Stimulated activated naive CD4-positive, alpha-beta T cell treated with Interleukin-2 at 50 U/mL for 16 hours (primary cell): ENCODE data around the gene NT5M.

ENCODE experiments used
- DNase-seq: peaks from one replicate; lab custom pipeline; 2025; lab: John Stamatoyannopoulos, UW

Gene NT5M

DNA sequence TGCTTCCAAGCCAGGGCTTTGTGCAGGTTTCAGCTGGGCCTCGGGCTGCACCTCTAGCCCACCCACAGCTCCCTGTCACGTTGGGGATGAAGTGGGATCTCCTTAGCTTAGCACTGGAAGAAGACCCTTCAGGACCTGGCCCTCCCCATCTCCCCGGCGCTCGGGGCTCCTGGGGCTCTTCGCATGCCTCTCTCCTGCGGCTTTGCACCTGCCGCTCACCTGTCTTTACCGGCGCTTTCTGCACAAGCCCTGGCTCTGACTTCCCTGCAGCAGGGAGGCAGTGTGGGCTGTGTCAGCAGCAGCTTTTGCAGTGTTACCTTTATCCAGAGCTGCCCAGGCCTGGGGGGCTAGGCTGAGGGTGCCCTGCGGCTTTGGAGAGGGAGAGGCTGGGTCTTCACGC, 52.3 kb downstream of the NT5M start:
- DNase-seq, result no peak

DNA sequence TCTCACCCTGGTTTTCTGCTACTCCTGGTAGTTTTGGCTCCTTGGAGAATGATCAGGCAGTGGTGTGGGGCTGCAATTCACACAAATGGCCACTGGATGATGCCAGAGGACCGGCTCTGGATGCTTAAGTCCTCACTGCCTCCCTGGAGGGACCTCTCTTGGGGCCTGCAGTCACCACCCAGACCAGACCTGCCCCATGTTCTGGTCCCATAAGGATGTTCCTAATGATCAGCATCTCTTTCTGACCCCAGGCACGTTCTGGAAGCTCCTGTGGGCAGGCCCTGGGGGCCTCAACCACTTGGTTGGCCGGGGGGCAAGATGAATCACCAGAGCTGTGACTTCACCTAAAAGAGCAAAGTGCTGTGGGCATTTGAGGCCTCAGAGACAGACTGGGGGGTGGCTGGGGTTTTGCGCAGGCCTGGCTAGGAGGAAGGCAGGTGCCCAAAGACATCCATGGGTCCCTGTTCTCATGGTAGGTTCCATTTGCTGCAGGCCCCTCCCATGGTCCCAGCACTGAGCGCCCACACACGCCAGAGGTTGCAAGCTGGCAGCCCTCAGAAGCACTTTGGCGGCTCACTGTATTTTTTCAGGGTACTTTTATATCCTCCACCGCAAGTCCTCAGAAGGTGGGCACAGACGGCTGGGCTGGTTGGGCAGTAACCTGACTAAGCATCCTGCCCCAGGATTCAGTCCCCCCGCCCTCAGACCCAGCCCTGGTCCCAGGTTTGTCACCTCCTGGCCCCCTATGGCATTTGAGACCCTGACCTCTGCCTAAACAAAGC, 53.2 kb downstream of the NT5M start:
- DNase-seq, result peak; percentile 43

DNA sequence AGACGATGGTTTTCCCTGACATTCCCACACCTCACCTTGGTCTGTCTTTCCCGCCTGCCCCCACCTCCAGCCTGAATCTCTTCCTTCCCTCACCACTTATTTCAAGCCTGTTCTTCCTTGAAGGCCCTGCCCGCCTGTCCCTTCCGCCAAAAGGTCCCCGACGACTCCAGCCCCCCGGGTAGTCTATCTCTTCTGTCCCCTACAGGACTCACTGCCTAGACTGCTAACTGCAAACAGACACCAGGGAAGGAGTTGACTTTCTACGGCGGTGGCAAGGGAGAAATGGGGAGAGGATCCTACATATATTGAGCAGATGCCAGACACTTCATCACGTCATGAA, 53.7 kb downstream of the NT5M start:
- DNase-seq, result no peak

DNA sequence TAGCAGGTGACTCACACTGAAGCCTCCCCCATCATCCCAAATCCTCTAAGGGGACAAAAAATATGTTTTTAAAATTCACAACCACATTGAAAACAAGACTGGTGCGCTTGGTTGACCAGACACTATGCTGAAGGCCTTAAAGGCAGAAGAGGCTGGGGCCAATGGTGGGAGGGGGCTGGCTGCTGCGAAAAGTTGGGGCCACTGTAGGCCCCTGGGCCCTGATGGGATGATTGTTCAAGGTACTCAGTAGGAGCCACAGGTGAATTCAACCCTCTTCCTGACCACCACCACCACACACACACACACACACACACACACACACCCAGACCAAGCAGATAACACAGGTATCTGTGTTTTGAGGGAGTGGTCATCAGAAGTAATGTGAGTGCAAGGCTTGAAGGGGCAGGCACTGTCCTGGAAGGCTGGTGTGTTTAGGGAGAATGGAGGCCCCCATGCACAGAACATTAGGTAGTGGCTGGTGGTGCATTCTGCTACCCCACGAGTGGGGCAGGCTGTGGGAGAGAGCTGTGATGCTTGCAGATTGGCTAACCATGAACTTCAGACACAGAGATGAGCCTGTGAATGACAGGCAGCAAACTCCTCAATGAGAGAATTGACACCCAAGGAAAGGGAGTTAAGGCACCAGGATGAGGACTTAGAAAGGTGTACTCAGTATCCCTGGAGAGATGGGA, 55.0 kb downstream of the NT5M start:
- DNase-seq, result no peak

DNA sequence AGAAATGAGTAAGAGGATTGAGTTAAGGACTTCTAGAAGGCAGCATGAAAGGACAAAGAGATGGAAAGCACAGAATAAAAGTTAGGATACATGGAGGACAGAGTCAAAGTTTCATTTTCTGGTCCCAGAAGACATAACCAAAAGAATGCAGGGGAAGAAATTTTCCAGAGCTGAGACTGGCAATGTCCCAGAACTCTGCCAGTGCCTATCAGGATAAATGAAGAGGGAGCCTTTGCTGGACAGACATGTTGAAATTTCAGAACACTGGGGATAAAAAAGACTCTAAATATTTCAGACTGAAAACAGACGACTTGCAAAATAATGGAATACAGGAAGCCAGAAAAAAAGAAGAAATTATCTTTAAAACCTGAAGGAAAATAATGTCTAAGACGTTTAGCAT, 55.7 kb downstream of the NT5M start:
- DNase-seq, result no peak

DNA sequence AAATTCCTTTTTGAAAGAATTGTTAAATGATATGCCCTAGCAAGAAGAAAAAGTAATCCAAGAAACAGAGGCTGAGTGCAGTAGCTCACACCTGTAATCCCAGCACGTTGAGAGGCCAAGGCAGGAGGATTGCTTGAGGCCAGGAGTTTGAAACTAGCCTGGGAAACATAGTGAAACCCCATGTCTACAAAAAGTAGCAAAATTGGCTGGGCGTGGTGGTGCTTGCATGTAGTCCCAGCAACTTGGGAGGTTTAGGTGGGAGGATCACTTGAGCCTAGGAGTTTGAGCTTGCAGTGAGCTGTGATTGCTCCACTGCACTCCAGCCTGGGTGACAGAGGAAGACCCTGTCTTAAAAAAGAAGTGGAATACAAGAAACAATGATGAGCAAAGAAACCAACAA, 56.1 kb downstream of the NT5M start:
- no peak for DNase-seq

DNA sequence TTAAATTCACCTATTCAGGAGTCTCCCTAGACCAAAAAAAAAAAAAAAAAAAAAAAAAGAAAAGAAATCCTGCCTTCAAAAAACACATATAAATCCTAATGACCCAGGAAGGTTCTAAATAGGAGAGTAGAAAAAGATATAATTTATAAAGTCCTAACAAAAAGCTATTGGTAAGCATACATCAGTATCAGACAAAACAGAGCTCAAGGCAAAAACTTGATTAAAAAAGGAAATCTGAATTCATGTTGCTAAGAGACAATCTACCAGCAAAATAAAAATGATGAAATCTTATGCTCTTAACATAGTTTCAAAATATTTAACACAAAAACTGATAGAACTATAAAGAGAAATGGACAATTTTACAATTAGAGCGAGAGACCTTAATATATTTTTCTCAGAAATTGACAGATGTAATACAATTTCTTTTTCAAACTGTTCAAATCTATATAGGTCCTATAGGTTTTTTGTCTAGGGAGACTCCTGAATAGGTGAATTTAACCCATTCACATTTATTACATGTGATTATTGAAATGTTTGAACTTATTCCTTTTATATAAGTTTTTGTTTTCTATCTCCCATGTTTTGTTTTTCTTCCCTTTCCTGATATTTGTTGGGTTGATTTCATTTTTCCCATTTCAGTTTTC, 57.0 kb downstream of the NT5M start:
- no peak for DNase-seq

DNA sequence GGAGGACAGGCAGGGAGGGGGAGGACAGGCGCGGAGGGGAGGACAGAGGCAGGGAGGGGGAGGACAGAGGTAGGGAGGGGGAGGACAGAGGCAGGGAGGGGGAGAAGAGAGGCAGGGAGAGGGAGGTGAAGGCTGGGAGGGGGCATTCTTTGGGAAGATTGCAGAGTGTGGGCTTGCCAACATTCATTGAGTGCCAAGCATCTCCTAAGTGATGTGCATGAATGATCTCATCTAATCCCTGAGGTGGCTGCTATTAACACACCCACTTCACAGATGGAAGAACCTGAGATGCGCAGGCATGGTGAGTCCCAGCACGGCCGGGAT, 58.3 kb downstream of the NT5M start:
- no peak for DNase-seq

DNA sequence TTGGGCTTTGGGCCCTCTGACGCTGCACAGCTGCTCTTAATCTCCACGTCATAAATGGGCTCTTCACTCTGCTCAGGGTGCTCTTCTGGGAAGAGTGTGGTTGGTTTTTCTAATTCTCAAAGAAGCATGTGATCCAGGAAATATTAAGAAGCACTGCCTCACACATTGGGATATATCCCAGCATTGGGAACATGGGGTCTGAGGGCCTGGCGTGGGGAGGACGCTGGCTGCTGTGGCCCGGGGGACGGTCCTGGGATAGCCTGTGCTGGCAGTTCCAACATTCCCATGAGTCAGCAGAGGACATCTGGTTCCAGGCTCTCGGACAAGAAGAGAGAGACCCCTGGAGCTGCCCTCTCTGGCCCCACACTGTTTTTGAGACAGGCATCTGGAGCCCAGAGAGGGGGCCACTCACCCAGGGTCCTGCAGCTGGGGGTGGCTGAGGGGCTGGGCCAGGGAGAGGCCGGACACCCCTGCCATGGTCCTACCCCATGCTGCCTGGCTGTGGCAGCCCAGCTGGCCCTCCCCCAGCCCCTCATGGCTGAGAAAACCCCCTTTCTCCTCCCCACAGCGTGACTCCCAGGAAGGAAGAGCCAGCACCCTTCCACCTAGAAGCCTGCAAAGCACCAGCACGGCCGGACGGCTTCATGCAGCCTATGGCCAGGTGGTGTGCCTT, 58.8 kb downstream of the NT5M start:
- DNase-seq, result no peak

DNA sequence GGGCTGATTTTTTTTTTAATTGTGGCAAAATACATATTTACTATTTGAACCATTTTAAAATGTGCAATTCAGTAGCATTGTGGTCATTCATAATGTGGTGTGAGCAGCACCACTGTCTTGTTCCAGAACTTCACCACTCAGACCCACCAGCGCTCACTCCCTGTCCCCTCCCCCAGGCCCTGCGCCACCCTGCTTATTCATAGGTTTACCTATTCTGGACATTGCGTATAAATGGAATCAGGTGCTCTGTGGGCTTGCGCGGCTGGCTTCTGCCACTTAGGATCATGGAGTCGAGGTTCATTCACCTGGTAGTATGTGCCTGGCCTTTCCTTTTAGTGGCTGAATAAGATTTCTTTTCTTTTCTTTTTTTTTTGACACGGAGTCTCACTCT, 59.4 kb downstream of the NT5M start:
- no peak for DNase-seq

DNA sequence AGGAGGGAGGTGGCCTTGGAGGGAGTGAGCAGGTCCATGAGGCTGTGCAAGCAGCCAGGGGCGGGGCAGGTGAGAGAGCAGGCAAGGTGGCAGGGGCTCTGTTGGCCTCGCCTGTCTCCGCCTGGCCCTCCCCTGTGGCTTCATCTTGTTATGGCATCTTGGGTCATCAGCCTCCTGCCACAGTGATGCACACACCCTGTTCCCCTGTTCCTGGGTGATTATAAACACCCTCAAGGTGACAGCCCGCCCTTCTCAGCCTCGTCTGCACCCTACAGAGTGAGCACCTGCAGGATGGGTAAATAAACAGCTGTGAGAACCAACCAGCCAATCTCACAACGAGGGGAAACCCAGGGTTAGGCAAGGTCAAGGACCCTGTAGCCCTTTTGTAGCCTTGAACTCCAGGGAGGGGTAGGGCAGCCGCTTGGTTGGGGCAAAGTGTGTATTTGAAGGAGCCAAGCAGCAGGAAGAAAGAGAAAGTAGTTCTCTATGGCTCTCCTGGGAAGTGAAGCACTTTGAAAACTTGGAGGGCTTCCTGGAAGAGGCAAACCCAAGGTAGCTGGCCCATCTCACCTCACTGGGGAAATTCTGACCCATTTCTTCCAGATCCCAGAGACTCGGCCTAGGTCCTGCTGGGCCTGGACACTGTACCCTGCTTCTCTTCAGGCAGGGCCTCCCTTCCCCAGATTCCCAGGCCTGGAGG, 60.6 kb downstream of the NT5M start:
- no peak for DNase-seq

DNA sequence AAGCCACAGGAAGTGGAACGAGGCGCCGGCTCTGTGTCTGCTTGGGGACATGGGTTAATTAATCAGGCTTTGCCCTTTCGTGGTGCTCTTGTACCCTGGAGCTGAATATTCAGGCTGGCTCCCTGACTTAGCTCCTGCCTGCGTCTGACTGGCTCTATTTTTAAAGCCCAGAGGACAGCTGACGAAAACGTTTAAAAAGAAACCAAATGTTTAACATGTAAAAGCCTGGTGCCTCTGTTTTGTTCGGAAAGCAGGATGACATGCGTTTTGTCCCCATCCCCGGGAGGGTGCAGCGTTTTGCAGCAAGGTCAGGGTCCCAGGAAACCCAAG, 61.1 kb downstream of the NT5M start:
- DNase-seq, result no peak

DNA sequence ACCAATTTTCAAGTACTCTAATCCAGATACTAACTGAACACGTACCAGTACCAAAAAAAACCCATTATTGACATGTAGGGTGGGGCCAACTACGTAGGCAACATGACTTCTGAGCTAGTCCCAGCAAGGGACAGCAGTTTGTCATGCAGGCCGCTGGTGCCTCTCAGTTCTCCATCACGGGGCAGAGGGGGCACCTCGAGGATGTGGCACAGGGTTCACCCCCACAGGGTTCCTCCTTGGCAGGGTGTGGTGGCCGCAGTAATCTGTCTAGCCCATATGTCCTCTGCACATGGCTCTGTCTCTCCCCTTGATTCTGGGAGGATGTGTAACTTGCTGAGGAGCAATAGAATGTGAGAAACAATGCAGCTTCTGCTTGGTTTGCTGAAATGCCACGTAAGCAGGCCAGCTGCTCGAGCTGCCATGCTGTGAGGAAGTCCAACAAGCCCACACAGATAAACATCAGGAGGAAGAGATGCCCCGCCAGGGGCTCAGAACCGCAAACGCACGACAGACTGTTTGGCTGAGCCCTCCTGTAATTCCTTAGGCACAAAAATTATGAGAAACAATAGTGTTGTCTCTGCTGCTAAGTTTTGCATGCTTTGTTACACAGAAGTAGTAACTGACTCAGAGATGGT, 62.4 kb downstream of the NT5M start:
- DNase-seq, result no peak

DNA sequence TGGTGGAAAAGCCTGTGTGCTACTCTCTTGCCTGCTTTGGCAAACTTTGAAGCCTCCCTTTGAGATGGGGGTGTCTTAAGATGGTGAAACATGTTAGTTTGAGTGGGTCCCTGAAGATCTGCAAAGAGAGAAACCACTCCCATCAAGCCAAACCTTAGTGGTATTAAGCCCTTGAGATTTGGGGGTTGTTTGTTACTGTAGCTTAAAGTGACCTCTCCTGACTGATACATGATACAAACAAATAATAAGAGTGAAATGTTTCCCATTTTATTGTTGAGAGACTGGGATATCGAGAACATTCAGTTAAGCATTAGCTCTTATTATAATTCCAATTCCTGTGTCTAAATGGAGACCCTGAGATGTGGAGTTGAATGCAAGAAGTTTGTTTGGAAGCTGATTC, 63.1 kb downstream of the NT5M start:
- DNase-seq, result no peak

DNA sequence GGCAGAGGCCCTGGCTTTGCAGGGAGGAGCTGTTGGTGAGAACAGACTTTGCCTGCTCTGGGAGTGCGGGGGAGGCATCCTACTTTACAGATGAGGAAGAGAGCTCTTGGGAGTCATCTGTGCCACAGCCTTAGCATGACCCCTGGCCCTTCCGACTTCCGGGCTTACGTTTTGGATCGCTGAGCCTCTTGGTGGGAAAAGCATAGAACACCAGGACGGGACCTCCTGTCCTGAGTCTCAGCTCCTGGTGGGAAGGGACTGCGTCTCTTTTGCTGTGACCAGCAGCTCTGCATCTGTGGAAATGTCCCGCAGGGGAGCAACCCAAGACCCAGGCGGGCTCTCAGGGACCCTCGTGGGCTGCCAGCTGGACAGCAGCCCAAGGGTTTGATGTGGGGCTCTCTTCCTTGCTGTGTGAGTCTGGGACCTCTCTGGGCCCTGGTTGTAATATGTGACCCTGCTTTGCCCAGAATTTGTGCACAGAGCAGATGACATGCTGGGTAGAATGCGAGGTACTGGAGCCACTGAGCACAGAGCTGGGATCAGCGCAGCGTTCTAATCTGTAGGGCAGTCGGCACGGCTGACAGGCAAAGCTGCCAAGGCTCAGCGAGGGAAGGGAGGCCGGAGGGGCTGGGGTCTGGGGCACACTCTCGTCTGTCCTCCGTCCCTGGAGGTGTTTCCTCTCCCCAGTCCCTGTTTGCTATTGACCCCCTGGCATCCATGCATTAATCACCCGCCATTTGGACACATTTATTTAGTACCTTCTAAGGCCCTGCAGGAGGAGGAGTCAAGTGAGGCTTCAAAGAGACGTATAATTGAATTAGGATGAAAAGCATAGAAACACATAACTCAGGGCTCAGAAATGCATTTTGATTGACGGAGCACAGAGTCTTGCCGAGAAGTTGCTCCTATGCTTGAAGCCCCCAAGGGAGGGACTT, 64.0 kb downstream of the NT5M start:
- no peak for DNase-seq

DNA sequence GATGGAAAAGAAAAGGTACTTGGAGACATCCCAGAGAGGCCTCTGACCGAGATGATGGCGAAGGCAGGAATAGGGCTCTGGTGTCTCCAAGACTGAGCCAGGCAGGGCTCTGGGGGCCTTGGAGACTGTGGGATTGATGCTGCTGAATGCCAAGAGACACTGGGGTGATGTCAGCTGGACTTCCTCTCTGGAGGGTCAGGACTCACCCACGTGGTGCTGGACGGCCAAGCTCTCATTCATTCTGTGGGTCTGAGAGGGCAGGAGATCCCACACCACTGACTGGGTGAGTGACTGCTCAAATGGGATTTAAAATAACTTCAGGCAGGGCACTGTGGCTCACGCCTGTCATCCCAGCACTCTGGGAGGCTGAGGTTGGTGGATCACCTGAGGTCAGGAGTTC, 64.8 kb downstream of the NT5M start:
- no peak for DNase-seq

DNA sequence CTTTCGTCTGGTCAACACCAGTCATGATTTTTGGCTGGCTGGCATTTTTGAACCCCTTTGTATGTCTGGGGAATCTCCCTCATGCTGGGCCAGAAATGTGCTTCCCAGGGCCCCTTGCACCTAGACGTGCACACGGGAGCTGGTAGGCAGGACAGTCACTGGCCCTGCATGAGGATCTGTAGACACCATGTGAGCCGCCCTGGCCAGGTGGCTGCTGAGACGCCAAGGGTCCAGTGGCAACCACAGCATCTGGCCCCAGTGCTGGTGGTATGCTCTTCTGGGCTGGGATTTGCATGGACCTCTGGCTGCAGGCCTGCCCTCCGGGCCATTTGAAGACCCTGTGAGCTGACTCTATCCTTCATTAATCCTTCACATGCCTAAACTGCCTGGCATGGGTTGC, 67.5 kb downstream of the NT5M start:
- DNase-seq, result no peak

DNA sequence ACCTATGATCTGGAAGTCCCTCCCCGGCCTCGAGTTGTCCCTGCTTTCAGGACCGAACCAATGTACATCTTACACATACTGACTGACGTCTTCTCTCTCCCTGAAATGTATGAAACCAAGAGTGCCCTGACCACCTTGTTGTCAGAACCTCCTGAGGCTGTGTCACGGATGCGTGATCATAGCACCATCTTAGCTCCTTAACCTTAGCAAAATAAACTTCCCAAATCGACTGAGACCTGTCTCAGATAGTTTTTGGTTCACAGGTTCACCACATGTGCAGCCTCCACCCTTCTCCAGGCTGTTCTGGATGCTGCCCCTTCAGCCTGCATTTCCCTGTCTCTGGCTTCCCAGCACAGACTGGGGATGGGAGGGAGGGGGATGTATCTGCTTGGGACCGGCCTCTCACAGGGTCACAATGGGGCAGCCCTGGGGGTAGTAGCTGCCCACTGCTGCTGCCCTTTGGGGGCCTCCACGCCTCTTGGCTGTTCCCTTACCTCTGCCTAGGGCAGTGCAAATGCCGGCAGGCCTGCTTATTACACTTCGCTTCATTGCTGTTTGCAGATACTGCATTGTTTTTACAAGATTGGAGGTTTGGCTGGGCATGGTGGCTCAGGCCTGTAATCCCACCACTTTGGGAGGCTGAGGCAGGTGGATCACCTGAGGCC, 69.8 kb downstream of the NT5M start:
- DNase-seq, result no peak

DNA sequence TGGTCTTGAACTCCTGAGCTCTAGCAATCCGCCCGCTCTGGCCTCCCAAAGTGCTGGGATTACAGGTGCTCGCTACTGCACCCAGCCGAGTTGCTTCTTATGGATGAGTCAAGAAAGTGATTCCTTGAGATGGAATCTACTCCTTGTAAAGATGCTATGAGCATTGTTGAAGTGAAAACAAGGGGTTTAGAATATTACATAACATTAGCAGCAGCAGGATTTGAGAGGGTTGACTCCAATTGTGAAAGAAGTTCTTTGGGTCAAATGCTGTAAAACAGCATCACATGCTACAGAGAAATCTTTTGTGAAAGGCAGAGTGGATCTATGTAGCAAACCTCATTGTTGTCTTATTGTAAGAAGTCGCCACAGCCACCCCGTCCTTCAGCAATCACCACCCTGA, 72.7 kb downstream of the NT5M start:
- DNase-seq, result no peak

DNA sequence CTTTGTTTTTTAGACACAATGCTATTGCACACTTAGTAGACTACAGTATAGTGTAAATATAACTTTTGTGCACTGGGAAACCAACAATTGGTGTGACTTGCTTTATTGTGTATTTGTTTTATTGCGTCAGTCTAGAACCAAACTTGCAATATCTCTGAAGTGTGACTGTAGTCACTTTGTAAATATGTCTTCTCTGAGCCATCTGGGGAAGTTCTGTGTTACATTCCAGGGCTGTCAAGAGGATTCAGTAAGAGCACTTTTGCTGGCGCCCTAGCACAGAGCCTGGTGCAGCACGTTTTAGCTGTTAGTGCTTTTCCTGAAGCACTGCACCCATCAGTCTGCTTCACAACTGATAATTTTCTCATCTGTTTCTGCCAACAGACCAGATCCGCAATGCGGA, 73.2 kb downstream of the NT5M start:
- no peak for DNase-seq
